Keratinocyte (primary cell): ENCODE measurements around the gene RBPJL. TPM values are rescaled to one million over a fixed set of nuclear protein-coding genes. Genes with fewer than 3 reads are reported as not detected.

ENCODE experiments used
- DNase-seq: peaks from one replicate; pipeline ENCODE4 v3.0.0-alpha.2; 2011; ENCODE audit warnings: low read depth, missing footprints, low spot score
- FAIRE-seq: peaks from 2 replicates; lab custom pipeline; 2011; peaks lifted over from hg19 to GRCh38; lab: Jason Lieb, UNC
- H2AFZ ChIP-seq: 2 replicates; pipeline ENCODE4 v1.6.0; 2012; ENCODE audit warnings: low read length, control low read depth, inconsistent platforms; ENCODE audit not compliant: control insufficient read depth
- H3K27ac ChIP-seq: 2 replicates; pipeline ENCODE4 v1.5.1; 2011; ENCODE audit warnings: low read length; ENCODE audit not compliant: control insufficient read depth, insufficient read depth
- H3K27me3 ChIP-seq: 3 replicates; pipeline ENCODE4 v1.6.0; 2011; ENCODE audit warnings: low read length; ENCODE audit not compliant: control insufficient read depth, insufficient read depth; ENCODE audit errors: extremely low read depth
- H3K36me3 ChIP-seq, 2 experiments: 2 replicates in 1 of 2; 3 replicates in 1 of 2; pipeline ENCODE4 v1.5.1; 2011; ENCODE audit warnings: low read length in 2 of 2, mild to moderate bottlenecking in 1 of 2; ENCODE audit not compliant: control insufficient read depth in 2 of 2, insufficient read depth in 2 of 2; ENCODE audit errors: extremely low read depth in 1 of 2
- H3K4me1 ChIP-seq: 3 replicates; pipeline ENCODE4 v1.5.1; 2011; ENCODE audit warnings: low read length; ENCODE audit not compliant: control insufficient read depth, insufficient read depth; ENCODE audit errors: extremely low read depth
- H3K4me2 ChIP-seq: 3 replicates; pipeline ENCODE4 v1.6.0; 2011; ENCODE audit warnings: low read depth, low read length; ENCODE audit not compliant: control insufficient read depth, insufficient read depth; ENCODE audit errors: extremely low read depth
- H3K4me3 ChIP-seq, 3 experiments: fragments of 200-600 bp in 1 of 3; sonication (generic) in 1 of 3; 2 replicates in 2 of 3; 3 replicates in 1 of 3; pipeline ENCODE4 v1.5.1; 2011 to 2016; ENCODE audit warnings: low read length in 3 of 3, mild to moderate bottlenecking in 3 of 3, control low read depth in 2 of 3, inconsistent platforms in 1 of 3, low read depth in 1 of 3, mixed read lengths in 1 of 3, mixed run types in 1 of 3, moderate library complexity in 1 of 3; ENCODE audit not compliant: control insufficient read depth in 2 of 3, insufficient read depth in 2 of 3; ENCODE audit errors: extremely low read depth in 1 of 3
- H3K79me2 ChIP-seq: 2 replicates; pipeline ENCODE4 v1.6.0; 2012; ENCODE audit warnings: low read length; ENCODE audit not compliant: control insufficient read depth, insufficient read depth
- H3K9ac ChIP-seq: 3 replicates; pipeline ENCODE4 v1.6.0; 2011; ENCODE audit warnings: low read length; ENCODE audit not compliant: control insufficient read depth, insufficient read depth; ENCODE audit errors: extremely low read depth
- H3K9me1 ChIP-seq: 3 replicates; pipeline ENCODE4 v1.6.0; 2011; ENCODE audit warnings: low read length; ENCODE audit not compliant: control insufficient read depth, insufficient read depth; ENCODE audit errors: extremely low read depth
- H3K9me3 ChIP-seq: 2 replicates; pipeline ENCODE4 v1.5.1; 2012; ENCODE audit warnings: low read depth, low read length; ENCODE audit not compliant: control insufficient read depth
- H4K20me1 ChIP-seq: 3 replicates; pipeline ENCODE4 v1.6.0; 2011; ENCODE audit warnings: low read length; ENCODE audit not compliant: control insufficient read depth, insufficient read depth; ENCODE audit errors: extremely low read depth
- EZH2 ChIP-seq: IDR thresholded peaks from one replicate; pipeline ENCODE4 v1.6.1; 2012; ENCODE audit warnings: inconsistent platforms, mild to moderate bottlenecking, low read length, moderate library complexity
- dilution Hi-C: fragments of 300-500 bp; cut with MboI; formaldehyde crosslinking; loops from one replicate; pipeline ENCODE4 v1.7.0; 2020; ENCODE audit warnings: low sequenced_read_pairs; ENCODE audit not compliant: extremely low pct_ligation_motif_present
- polyA plus RNA-seq, 5 experiments: library from polyadenylated mRNA; depleted of rRNA in 3 of 5; stranded (reverse) in 3 of 5; stranded (forward) in 1 of 5; unstranded in 1 of 5; fragments of >200 nt; gene quantifications; 1 replicate in 1 of 5; 2 replicates in 3 of 5; 3 replicates in 1 of 5; pipeline versions ENCODE4 v1.2.1 to v1.2.3, GENCODE V29; 2011 to 2012; ENCODE audit warnings: missing spikeins in 2 of 5, low read depth in 1 of 5, low replicate concordance in 1 of 5
- TF ChIP-seq, protein P1 (sequence below), 3 experiments: IDR thresholded peaks in 1 of 3; conservative IDR thresholded peaks in 1 of 3; optimal IDR thresholded peaks in 1 of 3; 2 replicates in 2 of 3; 3 replicates in 1 of 3; pipeline versions ENCODE3 to v1.5.1; 2011; ENCODE audit warnings: low read length in 3 of 3, mild to moderate bottlenecking in 3 of 3, moderate library complexity in 2 of 3, control low read depth in 1 of 3, inconsistent platforms in 1 of 3; ENCODE audit not compliant: insufficient read depth in 2 of 3; ENCODE audit errors: extremely low read depth in 1 of 3

RBPJL gene
- polyA plus RNA-seq, 1 donor (not counting 4 experiments of a cell fraction or from before 2014, with no cell fraction given): not detected

DNA sequence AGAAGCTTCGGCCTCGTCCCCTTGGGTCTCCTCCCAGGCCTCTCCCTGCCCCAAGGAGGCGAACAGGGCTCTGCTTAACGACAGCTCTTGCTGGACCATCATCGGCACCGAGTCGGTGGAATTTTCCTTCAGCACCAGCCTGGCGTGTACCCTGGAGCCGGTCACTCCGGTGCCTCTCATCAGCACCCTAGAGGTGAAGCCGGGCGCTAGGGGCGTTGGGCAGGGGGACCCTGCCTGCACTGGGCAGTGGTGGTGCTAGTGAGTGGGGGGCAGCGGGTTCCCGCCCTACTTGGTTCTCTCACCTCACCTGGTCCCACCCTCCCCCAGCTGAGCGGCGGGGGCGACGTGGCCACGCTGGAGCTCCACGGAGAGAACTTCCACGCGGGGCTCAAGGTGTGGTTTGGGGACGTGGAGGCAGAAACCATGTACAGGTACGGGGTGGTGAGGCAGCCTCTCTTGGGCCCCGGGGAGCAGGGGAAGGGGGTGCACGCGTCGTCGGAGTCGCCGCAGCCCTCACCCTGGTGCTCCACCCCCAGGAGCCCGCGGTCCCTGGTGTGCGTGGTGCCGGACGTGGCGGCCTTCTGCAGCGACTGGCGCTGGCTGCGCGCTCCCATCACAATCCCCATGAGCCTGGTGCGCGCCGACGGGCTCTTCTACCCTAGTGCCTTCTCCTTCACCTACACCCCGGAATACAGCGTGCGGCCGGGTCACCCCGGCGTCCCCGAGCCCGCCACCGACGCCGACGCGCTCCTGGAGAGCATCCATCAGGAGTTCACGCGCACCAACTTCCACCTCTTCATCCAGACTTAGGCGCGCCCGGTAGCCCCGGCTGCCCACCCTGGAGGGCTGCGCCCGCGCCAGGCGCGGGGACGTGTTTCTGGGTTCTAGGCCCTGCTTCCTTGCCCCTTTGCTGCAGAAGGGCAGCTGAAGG is 9.8 kb downstream of the RBPJL start:
- Histone ChIP-seq H3K9me1 (no peaks in the 10 kb centered on the region), H3K4me3 (no peak overlapping the region), H3K4me2 (no peak overlapping the region), H3K36me3 (no peaks in the 10 kb centered on the region), H3K79me2 (no peaks in the 10 kb centered on the region), H3K27me3 (peaks cover 15% of the 10 kb centered on the region), H3K27ac (no peak overlapping the region), H4K20me1 (no peaks in the 10 kb centered on the region), H3K9me3 (no peaks in the 10 kb centered on the region), H3K9ac (no peak overlapping the region), H3K4me1 (peaks cover 7% of the 10 kb centered on the region), H2AFZ (no peak overlapping the region)
- no peak for FAIRE-seq
- TF ChIP-seq EZH2: no peak
- TF ChIP-seq, protein P1, sequence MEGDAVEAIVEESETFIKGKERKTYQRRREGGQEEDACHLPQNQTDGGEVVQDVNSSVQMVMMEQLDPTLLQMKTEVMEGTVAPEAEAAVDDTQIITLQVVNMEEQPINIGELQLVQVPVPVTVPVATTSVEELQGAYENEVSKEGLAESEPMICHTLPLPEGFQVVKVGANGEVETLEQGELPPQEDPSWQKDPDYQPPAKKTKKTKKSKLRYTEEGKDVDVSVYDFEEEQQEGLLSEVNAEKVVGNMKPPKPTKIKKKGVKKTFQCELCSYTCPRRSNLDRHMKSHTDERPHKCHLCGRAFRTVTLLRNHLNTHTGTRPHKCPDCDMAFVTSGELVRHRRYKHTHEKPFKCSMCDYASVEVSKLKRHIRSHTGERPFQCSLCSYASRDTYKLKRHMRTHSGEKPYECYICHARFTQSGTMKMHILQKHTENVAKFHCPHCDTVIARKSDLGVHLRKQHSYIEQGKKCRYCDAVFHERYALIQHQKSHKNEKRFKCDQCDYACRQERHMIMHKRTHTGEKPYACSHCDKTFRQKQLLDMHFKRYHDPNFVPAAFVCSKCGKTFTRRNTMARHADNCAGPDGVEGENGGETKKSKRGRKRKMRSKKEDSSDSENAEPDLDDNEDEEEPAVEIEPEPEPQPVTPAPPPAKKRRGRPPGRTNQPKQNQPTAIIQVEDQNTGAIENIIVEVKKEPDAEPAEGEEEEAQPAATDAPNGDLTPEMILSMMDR (optimal IDR thresholded peaks at IDR 0.05 in 1 of 3, IDR thresholded peaks at IDR 0.05 in 1 of 3, conservative IDR thresholded peaks at IDR 0.05 in 1 of 3; ENCODE audit: extremely low read depth in 1 of 3, insufficient read depth in 2 of 3, low read length in 3 of 3): no peak
- dilution Hi-C loops: no loop called here
- no peak for DNase-seq

- no peak overlapping the region for H3K4me2 ChIP-seq
These were observed 11.2 kb downstream of the RBPJL start for GRCh38 chr20:45317826-45318225.

More at GRCh38 chr20:45317826-45318225, 11.2 kb downstream of the RBPJL start:
- no peak for DNase-seq
- no peaks in the 10 kb centered on the region for H4K20me1 ChIP-seq
- no peaks in the 10 kb centered on the region for H3K9me1 ChIP-seq
- H2AFZ ChIP-seq: no peak overlapping the region
- H3K9me3 ChIP-seq: no peaks in the 10 kb centered on the region
- no peak overlapping the region for H3K9ac ChIP-seq
- FAIRE-seq: no peak
- no peak overlapping the region for H3K27ac ChIP-seq
- dilution Hi-C loops: no loop called here
- H3K4me1 ChIP-seq: peaks cover 7% of the 10 kb centered on the region
- no peaks in the 10 kb centered on the region for H3K79me2 ChIP-seq
- H3K4me3 ChIP-seq: no peak overlapping the region
- TF ChIP-seq, protein P1 (optimal IDR thresholded peaks at IDR 0.05 in 1 of 3, IDR thresholded peaks at IDR 0.05 in 1 of 3, conservative IDR thresholded peaks at IDR 0.05 in 1 of 3; ENCODE audit: extremely low read depth in 1 of 3, insufficient read depth in 2 of 3, low read length in 3 of 3): no peak
- no peak for TF ChIP-seq EZH2
- no peaks in the 10 kb centered on the region for H3K36me3 ChIP-seq
- H3K27me3 ChIP-seq: peaks cover 15% of the 10 kb centered on the region
